ENCODE results near the gene NRM. TPM values are rescaled to one million over a fixed set of nuclear protein-coding genes. Genes with fewer than 3 reads are reported as not detected.

The NRM gene
- total RNA-seq, 1 experiment from 2014 or later = 13.6 TPM

DNA sequence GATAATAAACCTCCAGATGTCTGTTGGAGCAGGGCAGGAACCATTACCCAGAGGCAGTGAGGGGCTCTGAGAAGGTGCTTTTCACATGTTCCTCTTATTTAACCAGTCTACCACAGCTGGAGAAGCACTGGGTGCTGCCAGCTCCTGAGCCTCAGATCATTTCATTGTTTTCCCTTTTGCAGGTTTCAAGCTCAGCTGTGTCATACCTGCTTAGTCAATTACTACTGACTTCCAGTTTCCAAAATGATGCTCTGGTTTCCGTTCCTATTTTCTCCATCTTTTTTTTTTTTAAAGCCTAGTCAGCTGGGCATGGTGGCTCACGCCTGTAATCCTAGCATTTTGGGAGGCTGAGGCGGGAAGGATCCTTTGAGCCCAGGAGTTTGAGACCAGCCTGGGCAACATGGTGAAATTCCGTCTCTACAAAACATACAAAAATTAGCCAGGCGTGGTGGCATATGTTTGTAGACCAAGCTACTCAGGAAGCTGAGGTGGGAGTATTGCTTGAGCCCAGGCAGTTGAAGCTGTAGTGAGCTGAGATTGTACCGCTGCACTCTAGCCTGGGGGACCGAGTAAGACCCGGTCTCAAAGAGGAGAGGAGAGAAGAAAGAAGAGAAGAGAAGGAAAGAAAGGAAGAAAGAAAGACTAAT lies 45.0 kb upstream of the NRM start:
- ChIA-PET RAD21 (ENCODE audit: low non-redundant PET in 1 of 2, low total read pairs in 2 of 2, uncharacterized antibody in 2 of 2, unreplicated experiment in 2 of 2) (no interaction called here), POLR2A (interaction anchor here (0.7 to 1.5 kb wide), 2 partner anchors 10 to 123 kb away, joined by 3 to 4 read pairs; no protein-coding TSS in a partner anchor), CTCF (interaction anchor here (1.1 kb wide), 1 partner anchor 254 kb away, joined by 3 read pairs; no protein-coding TSS in a partner anchor)
- Histone ChIP-seq H3K4me3 (replicated peaks in 1 of 2; ENCODE audit: low read depth in 1 of 2, low read length in 2 of 2) (no peak overlapping the region), H4K20me1 (ENCODE audit: insufficient read depth) (no peaks in the 10 kb centered on the region), H3K9me2 (ENCODE audit: insufficient read depth) (no peaks in the 10 kb centered on the region), H3K9me3 (ENCODE audit: control insufficient read depth in 1 of 2, insufficient read depth in 1 of 2, low read depth in 1 of 2, low read length in 2 of 2) (no peaks in the 10 kb centered on the region), H2AFZ (ENCODE audit: low read depth, low read length, poor library complexity, severe bottlenecking) (no peak overlapping the region), H3K4me1 (ENCODE audit: control insufficient read depth in 1 of 2, insufficient read depth in 2 of 2, low read length in 2 of 2) (peaks cover 20 to 36% of the 10 kb centered on the region in 2 experiments), H3K27me3 (ENCODE audit: insufficient read depth, low read length) (no peaks in the 10 kb centered on the region), H3K27ac (ENCODE audit: low read depth, low read length) (no peak overlapping the region), H3K4me2 (ENCODE audit: low read length) (no peak overlapping the region), H3K9ac (ENCODE audit: low read length) (no peak overlapping the region), H3K36me3 (ENCODE audit: control insufficient read depth in 1 of 2, insufficient read depth in 2 of 2, low read length in 2 of 2) (peaks cover 2 to 3% of the 10 kb centered on the region in 2 experiments; a peak in 1 of 4 replicates), H3K79me2 (ENCODE audit: insufficient read depth, low read length) (no peaks in the 10 kb centered on the region)
- ATAC-seq = no peak
- TF ChIP-seq, protein P1, sequence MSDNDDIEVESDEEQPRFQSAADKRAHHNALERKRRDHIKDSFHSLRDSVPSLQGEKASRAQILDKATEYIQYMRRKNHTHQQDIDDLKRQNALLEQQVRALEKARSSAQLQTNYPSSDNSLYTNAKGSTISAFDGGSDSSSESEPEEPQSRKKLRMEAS (IDR thresholded peaks at IDR 0.05) = no peak
- TF ChIP-seq RAD21 (IDR thresholded peaks at IDR 0.05; ENCODE audit: low read depth) (no peak), SP1 (IDR thresholded peaks at IDR 0.05; ENCODE audit: low read depth) (no peak), POLR2A (IDR thresholded peaks at IDR 0.05; ENCODE audit: borderline replicate concordance, extremely low read depth, insufficient read depth, insufficient read length) (no peak), EZH2 (IDR thresholded peaks at IDR 0.05) (no peak), POLR2AphosphoS5 (IDR thresholded peaks at IDR 0.05; ENCODE audit: low read depth, low read length) (no peak), JUND (IDR thresholded peaks at IDR 0.05) (no peak), TCF7L2 (IDR thresholded peaks at IDR 0.05; ENCODE audit: borderline replicate concordance, extremely low read depth, insufficient read depth, insufficient read length) (no peak), SIN3A (IDR thresholded peaks at IDR 0.05; ENCODE audit: low read depth) (no peak), CEBPB (IDR thresholded peaks at IDR 0.05; ENCODE audit: low read depth) (no peak), EGR1 (IDR thresholded peaks at IDR 0.05; ENCODE audit: low read depth) (no peak), ZFX (IDR thresholded peaks at IDR 0.05) (no peak), SRF (IDR thresholded peaks at IDR 0.05; ENCODE audit: low read depth) (no peak), CBX3 (IDR thresholded peaks at IDR 0.05; ENCODE audit: low read depth) (no peak), ZNF274 (IDR thresholded peaks at IDR 0.05; ENCODE audit: low read depth, low read length) (no peak), EZH2phosphoT487 (IDR thresholded peaks at IDR 0.05; ENCODE audit: borderline replicate concordance) (no peak), ELF1 (IDR thresholded peaks at IDR 0.05; ENCODE audit: borderline replicate concordance, low read depth) (no peak)
- TF ChIP-seq, protein P2, sequence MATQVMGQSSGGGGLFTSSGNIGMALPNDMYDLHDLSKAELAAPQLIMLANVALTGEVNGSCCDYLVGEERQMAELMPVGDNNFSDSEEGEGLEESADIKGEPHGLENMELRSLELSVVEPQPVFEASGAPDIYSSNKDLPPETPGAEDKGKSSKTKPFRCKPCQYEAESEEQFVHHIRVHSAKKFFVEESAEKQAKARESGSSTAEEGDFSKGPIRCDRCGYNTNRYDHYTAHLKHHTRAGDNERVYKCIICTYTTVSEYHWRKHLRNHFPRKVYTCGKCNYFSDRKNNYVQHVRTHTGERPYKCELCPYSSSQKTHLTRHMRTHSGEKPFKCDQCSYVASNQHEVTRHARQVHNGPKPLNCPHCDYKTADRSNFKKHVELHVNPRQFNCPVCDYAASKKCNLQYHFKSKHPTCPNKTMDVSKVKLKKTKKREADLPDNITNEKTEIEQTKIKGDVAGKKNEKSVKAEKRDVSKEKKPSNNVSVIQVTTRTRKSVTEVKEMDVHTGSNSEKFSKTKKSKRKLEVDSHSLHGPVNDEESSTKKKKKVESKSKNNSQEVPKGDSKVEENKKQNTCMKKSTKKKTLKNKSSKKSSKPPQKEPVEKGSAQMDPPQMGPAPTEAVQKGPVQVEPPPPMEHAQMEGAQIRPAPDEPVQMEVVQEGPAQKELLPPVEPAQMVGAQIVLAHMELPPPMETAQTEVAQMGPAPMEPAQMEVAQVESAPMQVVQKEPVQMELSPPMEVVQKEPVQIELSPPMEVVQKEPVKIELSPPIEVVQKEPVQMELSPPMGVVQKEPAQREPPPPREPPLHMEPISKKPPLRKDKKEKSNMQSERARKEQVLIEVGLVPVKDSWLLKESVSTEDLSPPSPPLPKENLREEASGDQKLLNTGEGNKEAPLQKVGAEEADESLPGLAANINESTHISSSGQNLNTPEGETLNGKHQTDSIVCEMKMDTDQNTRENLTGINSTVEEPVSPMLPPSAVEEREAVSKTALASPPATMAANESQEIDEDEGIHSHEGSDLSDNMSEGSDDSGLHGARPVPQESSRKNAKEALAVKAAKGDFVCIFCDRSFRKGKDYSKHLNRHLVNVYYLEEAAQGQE (IDR thresholded peaks at IDR 0.05; ENCODE audit: low read depth) = no peak
- TF ChIP-seq, protein P3, sequence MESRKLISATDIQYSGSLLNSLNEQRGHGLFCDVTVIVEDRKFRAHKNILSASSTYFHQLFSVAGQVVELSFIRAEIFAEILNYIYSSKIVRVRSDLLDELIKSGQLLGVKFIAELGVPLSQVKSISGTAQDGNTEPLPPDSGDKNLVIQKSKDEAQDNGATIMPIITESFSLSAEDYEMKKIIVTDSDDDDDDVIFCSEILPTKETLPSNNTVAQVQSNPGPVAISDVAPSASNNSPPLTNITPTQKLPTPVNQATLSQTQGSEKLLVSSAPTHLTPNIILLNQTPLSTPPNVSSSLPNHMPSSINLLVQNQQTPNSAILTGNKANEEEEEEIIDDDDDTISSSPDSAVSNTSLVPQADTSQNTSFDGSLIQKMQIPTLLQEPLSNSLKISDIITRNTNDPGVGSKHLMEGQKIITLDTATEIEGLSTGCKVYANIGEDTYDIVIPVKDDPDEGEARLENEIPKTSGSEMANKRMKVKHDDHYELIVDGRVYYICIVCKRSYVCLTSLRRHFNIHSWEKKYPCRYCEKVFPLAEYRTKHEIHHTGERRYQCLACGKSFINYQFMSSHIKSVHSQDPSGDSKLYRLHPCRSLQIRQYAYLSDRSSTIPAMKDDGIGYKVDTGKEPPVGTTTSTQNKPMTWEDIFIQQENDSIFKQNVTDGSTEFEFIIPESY (IDR thresholded peaks at IDR 0.05; ENCODE audit: extremely low read depth, insufficient replicate concordance, low read length) = no peak
- TF ChIP-seq, protein P4, sequence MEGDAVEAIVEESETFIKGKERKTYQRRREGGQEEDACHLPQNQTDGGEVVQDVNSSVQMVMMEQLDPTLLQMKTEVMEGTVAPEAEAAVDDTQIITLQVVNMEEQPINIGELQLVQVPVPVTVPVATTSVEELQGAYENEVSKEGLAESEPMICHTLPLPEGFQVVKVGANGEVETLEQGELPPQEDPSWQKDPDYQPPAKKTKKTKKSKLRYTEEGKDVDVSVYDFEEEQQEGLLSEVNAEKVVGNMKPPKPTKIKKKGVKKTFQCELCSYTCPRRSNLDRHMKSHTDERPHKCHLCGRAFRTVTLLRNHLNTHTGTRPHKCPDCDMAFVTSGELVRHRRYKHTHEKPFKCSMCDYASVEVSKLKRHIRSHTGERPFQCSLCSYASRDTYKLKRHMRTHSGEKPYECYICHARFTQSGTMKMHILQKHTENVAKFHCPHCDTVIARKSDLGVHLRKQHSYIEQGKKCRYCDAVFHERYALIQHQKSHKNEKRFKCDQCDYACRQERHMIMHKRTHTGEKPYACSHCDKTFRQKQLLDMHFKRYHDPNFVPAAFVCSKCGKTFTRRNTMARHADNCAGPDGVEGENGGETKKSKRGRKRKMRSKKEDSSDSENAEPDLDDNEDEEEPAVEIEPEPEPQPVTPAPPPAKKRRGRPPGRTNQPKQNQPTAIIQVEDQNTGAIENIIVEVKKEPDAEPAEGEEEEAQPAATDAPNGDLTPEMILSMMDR (IDR thresholded peaks at IDR 0.05 in 2 of 3, conservative IDR thresholded peaks at IDR 0.05 in 1 of 3; ENCODE audit: borderline replicate concordance in 1 of 3, insufficient read depth in 1 of 3, low read depth in 2 of 3, low read length in 2 of 3) = no peak
- intact Hi-C loops (cut with micrococcal nuclease) = no loop called here
- no TSS peak for BruUV-seq (replicated peaks)
- DNase-seq (ENCODE audit: low read depth, low spot score) = no peak
